ENCODE measurements around the gene TSPAN3. TPM values are rescaled to one million over a fixed set of nuclear protein-coding genes. Genes with fewer than 3 reads are reported as not detected.

TSPAN3 gene
- total RNA-seq, 1 experiment from 2014 or later: 237 TPM

DNA sequence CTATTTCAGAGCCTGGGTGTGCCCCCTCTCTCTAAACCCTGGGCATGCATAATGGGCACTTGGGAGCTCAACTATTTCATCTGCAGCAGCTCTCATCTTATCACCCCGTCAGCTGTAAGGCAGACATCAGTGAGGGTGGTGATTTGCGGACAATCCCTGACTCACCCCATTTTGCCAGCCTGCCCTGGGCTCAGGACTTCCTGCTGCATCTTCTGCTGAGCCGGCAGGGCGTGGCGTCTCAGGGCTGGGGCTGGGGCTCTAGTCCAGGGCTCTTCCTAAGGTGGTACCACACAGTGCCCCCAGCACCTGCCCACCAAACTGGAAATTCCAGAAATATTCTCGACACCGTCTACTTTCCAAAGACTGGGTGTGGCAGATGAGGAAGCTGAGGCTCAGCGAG lies 76.9 kb downstream of the TSPAN3 start:
- H3K9me3 Mint-ChIP-seq (ENCODE audit: unreplicated experiment): no peaks in the 10 kb centered on the region
- Histone ChIP-seq H3K4me1 (no peaks in the 10 kb centered on the region), H3K4me3 (ENCODE audit: low read depth, low read length) (no peak overlapping the region), H3K36me3 (ENCODE audit: control insufficient read depth, insufficient read depth, low read length) (no peaks in the 10 kb centered on the region), H3K9me3 (no peaks in the 10 kb centered on the region), H3K27me3 (replicated peaks; ENCODE audit: control insufficient read depth, insufficient read depth, low read length) (no peaks in the 10 kb centered on the region)
- ChIA-PET CTCF (no interaction called here), POLR2A (no interaction called here)
- TF ChIP-seq, protein P1, sequence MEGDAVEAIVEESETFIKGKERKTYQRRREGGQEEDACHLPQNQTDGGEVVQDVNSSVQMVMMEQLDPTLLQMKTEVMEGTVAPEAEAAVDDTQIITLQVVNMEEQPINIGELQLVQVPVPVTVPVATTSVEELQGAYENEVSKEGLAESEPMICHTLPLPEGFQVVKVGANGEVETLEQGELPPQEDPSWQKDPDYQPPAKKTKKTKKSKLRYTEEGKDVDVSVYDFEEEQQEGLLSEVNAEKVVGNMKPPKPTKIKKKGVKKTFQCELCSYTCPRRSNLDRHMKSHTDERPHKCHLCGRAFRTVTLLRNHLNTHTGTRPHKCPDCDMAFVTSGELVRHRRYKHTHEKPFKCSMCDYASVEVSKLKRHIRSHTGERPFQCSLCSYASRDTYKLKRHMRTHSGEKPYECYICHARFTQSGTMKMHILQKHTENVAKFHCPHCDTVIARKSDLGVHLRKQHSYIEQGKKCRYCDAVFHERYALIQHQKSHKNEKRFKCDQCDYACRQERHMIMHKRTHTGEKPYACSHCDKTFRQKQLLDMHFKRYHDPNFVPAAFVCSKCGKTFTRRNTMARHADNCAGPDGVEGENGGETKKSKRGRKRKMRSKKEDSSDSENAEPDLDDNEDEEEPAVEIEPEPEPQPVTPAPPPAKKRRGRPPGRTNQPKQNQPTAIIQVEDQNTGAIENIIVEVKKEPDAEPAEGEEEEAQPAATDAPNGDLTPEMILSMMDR (IDR thresholded peaks at IDR 0.05; ENCODE audit: insufficient read depth in 1 of 2, low read depth in 1 of 2, low read length in 1 of 2, severe bottlenecking in 1 of 2, unreplicated experiment in 1 of 2): no peak
- H3K4me3 Mint-ChIP-seq (ENCODE audit: unreplicated experiment): no peak overlapping the region
- no peaks in the 10 kb centered on the region for H3K36me3 Mint-ChIP-seq (ENCODE audit: insufficient read depth, unreplicated experiment)
- intact Hi-C loops (cut with micrococcal nuclease; ENCODE audit: unreplicated experiment): no loop called here
- H3K27ac Mint-ChIP-seq (ENCODE audit: unreplicated experiment): no peak overlapping the region
- no peaks in the 10 kb centered on the region for H3K27me3 Mint-ChIP-seq (ENCODE audit: insufficient read depth, unreplicated experiment)
- BruUV-seq (replicated peaks): no TSS peak
- no peaks in the 10 kb centered on the region for H3K4me1 Mint-ChIP-seq (ENCODE audit: low read depth, unreplicated experiment)
- DNase-seq: no peak

- ChIA-PET POLR2A (no interaction called here), CTCF (no interaction called here)
- DNase-seq: no peak
- no peak overlapping the region for H3K4me3 ChIP-seq (ENCODE audit: low read depth, low read length)
- H3K36me3 Mint-ChIP-seq (ENCODE audit: insufficient read depth, unreplicated experiment): no peaks in the 10 kb centered on the region
- no TSS peak for BruUV-seq (replicated peaks)
- no peaks in the 10 kb centered on the region for H3K36me3 ChIP-seq (ENCODE audit: control insufficient read depth, insufficient read depth, low read length)
- intact Hi-C loops (cut with micrococcal nuclease; ENCODE audit: unreplicated experiment): no loop called here
- H3K27me3 Mint-ChIP-seq (ENCODE audit: insufficient read depth, unreplicated experiment): no peaks in the 10 kb centered on the region
- no peak overlapping the region for H3K4me3 Mint-ChIP-seq (ENCODE audit: unreplicated experiment)
- TF ChIP-seq, protein P1 (IDR thresholded peaks at IDR 0.05; ENCODE audit: insufficient read depth in 1 of 2, low read depth in 1 of 2, low read length in 1 of 2, severe bottlenecking in 1 of 2, unreplicated experiment in 1 of 2): no peak
- no peak overlapping the region for H3K27ac Mint-ChIP-seq (ENCODE audit: unreplicated experiment)
- no peaks in the 10 kb centered on the region for H3K4me1 ChIP-seq
- no peaks in the 10 kb centered on the region for H3K9me3 Mint-ChIP-seq (ENCODE audit: unreplicated experiment)
- H3K4me1 Mint-ChIP-seq (ENCODE audit: low read depth, unreplicated experiment): no peaks in the 10 kb centered on the region
- H3K9me3 ChIP-seq: no peaks in the 10 kb centered on the region
- no peaks in the 10 kb centered on the region for H3K27me3 ChIP-seq (replicated peaks; ENCODE audit: control insufficient read depth, insufficient read depth, low read length)
Observed at GRCh38 chr15:76993114-76993725, 77.7 kb downstream of the TSPAN3 start.

GRCh38 chr15:76991741-76992645 lies 78.9 kb downstream of the TSPAN3 start:
- ChIA-PET CTCF (no interaction called here), POLR2A (no interaction called here)
- Mint-ChIP-seq H3K36me3 (ENCODE audit: insufficient read depth, unreplicated experiment) (no peaks in the 10 kb centered on the region), H3K4me1 (ENCODE audit: low read depth, unreplicated experiment) (no peaks in the 10 kb centered on the region), H3K9me3 (ENCODE audit: unreplicated experiment) (no peaks in the 10 kb centered on the region), H3K4me3 (ENCODE audit: unreplicated experiment) (no peak overlapping the region), H3K27ac (ENCODE audit: unreplicated experiment) (peak overlapping the region; percentile 59), H3K27me3 (ENCODE audit: insufficient read depth, unreplicated experiment) (no peaks in the 10 kb centered on the region)
- Histone ChIP-seq H3K4me3 (ENCODE audit: low read depth, low read length) (no peak overlapping the region), H3K9me3 (no peaks in the 10 kb centered on the region), H3K4me1 (no peaks in the 10 kb centered on the region), H3K36me3 (ENCODE audit: control insufficient read depth, insufficient read depth, low read length) (no peaks in the 10 kb centered on the region), H3K27me3 (replicated peaks; ENCODE audit: control insufficient read depth, insufficient read depth, low read length) (no peaks in the 10 kb centered on the region)
- TF ChIP-seq, protein P1 (IDR thresholded peaks at IDR 0.05; ENCODE audit: insufficient read depth in 1 of 2, low read depth in 1 of 2, low read length in 1 of 2, severe bottlenecking in 1 of 2, unreplicated experiment in 1 of 2): no peak
- intact Hi-C loops (cut with micrococcal nuclease; ENCODE audit: unreplicated experiment): no loop called here
- BruUV-seq (replicated peaks): no TSS peak
- DNase-seq: no peak

Other genes with a start within 250 kb of the TSPAN3 start
- gene SCAPER, start 165.8 kb downstream of the TSPAN3 start, total RNA-seq (2022): 24.6 and 28.3 TPM in 2 replicates
- 72.8 and 73.7 TPM in 2 replicates for gene RCN2, start 139.4 kb downstream of the TSPAN3 start, total RNA-seq (2022)
- gene PSTPIP1, start 76.0 kb downstream of the TSPAN3 start, total RNA-seq (2022): not detected in 2 replicates

Measured in Caco-2 (cell line).